ENCODE results near the gene PRR14L.

The PRR14L gene

GRCh38 chr22:31647523-31648320 is 102.2 kb downstream of the PRR14L start:
- H3K4me3 ChIP-seq (ENCODE audit: low read length in 2 of 2), result no peak overlapping the region
- H3K9me3 ChIP-seq (ENCODE audit: control insufficient read depth in 2 of 2, low read length in 2 of 2), result no peaks in the 10 kb centered on the region
- no peaks in the 10 kb centered on the region for H3K27me3 ChIP-seq (ENCODE audit: control insufficient read depth in 2 of 2, insufficient read depth in 2 of 2, low read length in 2 of 2)
- peaks cover 14 to 24% of the 10 kb centered on the region in 2 donors for H3K36me3 ChIP-seq (ENCODE audit: control insufficient read depth in 2 of 2, insufficient read depth in 2 of 2, low read length in 2 of 2)
- no peak overlapping the region for H3K9ac ChIP-seq (ENCODE audit: low read depth in 1 of 2, low read length in 2 of 2)
- H3K4me1 ChIP-seq (ENCODE audit: control insufficient read depth in 2 of 2, insufficient read depth in 2 of 2, low read length in 2 of 2), result no peaks in the 10 kb centered on the region
- no peak overlapping the region for H3K27ac ChIP-seq (ENCODE audit: low read depth in 2 of 2, low read length in 2 of 2)

- no peak overlapping the region for H3K9ac ChIP-seq (ENCODE audit: low read depth in 1 of 2, low read length in 2 of 2)
- H3K9me3 ChIP-seq (ENCODE audit: control insufficient read depth in 2 of 2, low read length in 2 of 2), result no peaks in the 10 kb centered on the region
- H3K36me3 ChIP-seq (ENCODE audit: control insufficient read depth in 2 of 2, insufficient read depth in 2 of 2, low read length in 2 of 2), result peaks cover 14 to 24% of the 10 kb centered on the region in 2 donors
- no peaks in the 10 kb centered on the region for H3K27me3 ChIP-seq (ENCODE audit: control insufficient read depth in 2 of 2, insufficient read depth in 2 of 2, low read length in 2 of 2)
- H3K4me3 ChIP-seq (ENCODE audit: low read length in 2 of 2), result no peak overlapping the region
- peak overlapping the region in 1 of 2 donors; percentile 17 for H3K27ac ChIP-seq (ENCODE audit: low read depth in 2 of 2, low read length in 2 of 2)
- H3K4me1 ChIP-seq (ENCODE audit: control insufficient read depth in 2 of 2, insufficient read depth in 2 of 2, low read length in 2 of 2), result no peaks in the 10 kb centered on the region
Measured at GRCh38 chr22:31647066-31647465, 102.9 kb downstream of the PRR14L start.

GRCh38 chr22:31646186-31647019 is 103.5 kb downstream of the PRR14L start:
- Histone ChIP-seq H3K4me1 (ENCODE audit: control insufficient read depth in 2 of 2, insufficient read depth in 2 of 2, low read length in 2 of 2) (no peaks in the 10 kb centered on the region), H3K9ac (ENCODE audit: low read depth in 1 of 2, low read length in 2 of 2) (no peak overlapping the region), H3K9me3 (ENCODE audit: control insufficient read depth in 2 of 2, low read length in 2 of 2) (no peaks in the 10 kb centered on the region), H3K27me3 (ENCODE audit: control insufficient read depth in 2 of 2, insufficient read depth in 2 of 2, low read length in 2 of 2) (no peaks in the 10 kb centered on the region), H3K4me3 (ENCODE audit: low read length in 2 of 2) (no peak overlapping the region), H3K27ac (ENCODE audit: low read depth in 2 of 2, low read length in 2 of 2) (peak overlapping the region in 1 of 2 donors; percentile 17), H3K36me3 (ENCODE audit: control insufficient read depth in 2 of 2, insufficient read depth in 2 of 2, low read length in 2 of 2) (peaks cover 14 to 27% of the 10 kb centered on the region in 2 donors)

GRCh38 chr22:31639436-31640039 is 110.4 kb downstream of the PRR14L start:
- Histone ChIP-seq H3K9ac (ENCODE audit: low read depth in 1 of 2, low read length in 2 of 2) (no peak overlapping the region), H3K9me3 (ENCODE audit: control insufficient read depth in 2 of 2, low read length in 2 of 2) (no peaks in the 10 kb centered on the region), H3K4me1 (ENCODE audit: control insufficient read depth in 2 of 2, insufficient read depth in 2 of 2, low read length in 2 of 2) (peaks cover 9 to 10% of the 10 kb centered on the region in 2 donors), H3K4me3 (ENCODE audit: low read length in 2 of 2) (no peak overlapping the region), H3K27ac (ENCODE audit: low read depth in 2 of 2, low read length in 2 of 2) (no peak overlapping the region), H3K36me3 (ENCODE audit: control insufficient read depth in 2 of 2, insufficient read depth in 2 of 2, low read length in 2 of 2) (peaks cover 0 to 13% of the 10 kb centered on the region in 2 donors), H3K27me3 (ENCODE audit: control insufficient read depth in 2 of 2, insufficient read depth in 2 of 2, low read length in 2 of 2) (no peaks in the 10 kb centered on the region)

- peak overlapping the region; percentile 10 to 54 for H3K4me3 ChIP-seq (ENCODE audit: low read length in 2 of 2)
- H3K36me3 ChIP-seq (ENCODE audit: control insufficient read depth in 2 of 2, insufficient read depth in 2 of 2, low read length in 2 of 2), result peaks cover 0 to 12% of the 10 kb centered on the region in 2 donors
- H3K9ac ChIP-seq (ENCODE audit: low read depth in 1 of 2, low read length in 2 of 2), result peak overlapping the region; percentile 19 to 24
- H3K27ac ChIP-seq (ENCODE audit: low read depth in 2 of 2, low read length in 2 of 2), result peak overlapping the region; percentile 42 to 81
- peaks cover 9 to 19% of the 10 kb centered on the region in 2 donors for H3K4me1 ChIP-seq (ENCODE audit: control insufficient read depth in 2 of 2, insufficient read depth in 2 of 2, low read length in 2 of 2)
- H3K9me3 ChIP-seq (ENCODE audit: control insufficient read depth in 2 of 2, low read length in 2 of 2), result no peaks in the 10 kb centered on the region
- H3K27me3 ChIP-seq (ENCODE audit: control insufficient read depth in 2 of 2, insufficient read depth in 2 of 2, low read length in 2 of 2), result no peaks in the 10 kb centered on the region
Measured at GRCh38 chr22:31637891-31638618, 111.9 kb downstream of the PRR14L start.

GRCh38 chr22:31637447-31637890 is 112.5 kb downstream of the PRR14L start:
- H3K4me1 ChIP-seq (ENCODE audit: control insufficient read depth in 2 of 2, insufficient read depth in 2 of 2, low read length in 2 of 2), result peaks cover 9 to 19% of the 10 kb centered on the region in 2 donors

GRCh38 chr22:31635638-31636306 is 114.2 kb downstream of the PRR14L start:
- Histone ChIP-seq H3K4me3 (ENCODE audit: low read length in 2 of 2) (no peak overlapping the region), H3K27me3 (ENCODE audit: control insufficient read depth in 2 of 2, insufficient read depth in 2 of 2, low read length in 2 of 2) (no peaks in the 10 kb centered on the region), H3K36me3 (ENCODE audit: control insufficient read depth in 2 of 2, insufficient read depth in 2 of 2, low read length in 2 of 2) (peaks cover 0 to 6% of the 10 kb centered on the region in 2 donors), H3K9me3 (ENCODE audit: control insufficient read depth in 2 of 2, low read length in 2 of 2) (no peaks in the 10 kb centered on the region), H3K27ac (ENCODE audit: low read depth in 2 of 2, low read length in 2 of 2) (peak overlapping the region in 1 of 2 donors; percentile 16), H3K9ac (ENCODE audit: low read depth in 1 of 2, low read length in 2 of 2) (no peak overlapping the region), H3K4me1 (ENCODE audit: control insufficient read depth in 2 of 2, insufficient read depth in 2 of 2, low read length in 2 of 2) (peaks cover 14 to 27% of the 10 kb centered on the region in 2 donors)

More at GRCh38 chr22:31637447-31637890, 112.5 kb downstream of the PRR14L start:
- H3K27me3 ChIP-seq (ENCODE audit: control insufficient read depth in 2 of 2, insufficient read depth in 2 of 2, low read length in 2 of 2), result no peaks in the 10 kb centered on the region
- H3K9ac ChIP-seq (ENCODE audit: low read depth in 1 of 2, low read length in 2 of 2), result peak overlapping the region in 1 of 2 donors; percentile 41
- no peaks in the 10 kb centered on the region for H3K9me3 ChIP-seq (ENCODE audit: control insufficient read depth in 2 of 2, low read length in 2 of 2)
- peaks cover 0 to 12% of the 10 kb centered on the region in 2 donors for H3K36me3 ChIP-seq (ENCODE audit: control insufficient read depth in 2 of 2, insufficient read depth in 2 of 2, low read length in 2 of 2)
- H3K27ac ChIP-seq (ENCODE audit: low read depth in 2 of 2, low read length in 2 of 2), result peak overlapping the region; percentile 42 to 81
- H3K4me3 ChIP-seq (ENCODE audit: low read length in 2 of 2), result peak overlapping the region in 1 of 2 donors; percentile 54

GRCh38 chr22:31631436-31631835 is 118.5 kb downstream of the PRR14L start:
- H3K4me1 ChIP-seq (ENCODE audit: control insufficient read depth in 2 of 2, insufficient read depth in 2 of 2, low read length in 2 of 2), result peaks cover 25 to 36% of the 10 kb centered on the region in 2 donors
- peak overlapping the region in 1 of 2 donors; percentile 76 for H3K27ac ChIP-seq (ENCODE audit: low read depth in 2 of 2, low read length in 2 of 2)
- H3K4me3 ChIP-seq (ENCODE audit: low read length in 2 of 2), result peak overlapping the region; percentile 67 to 76
- H3K9me3 ChIP-seq (ENCODE audit: control insufficient read depth in 2 of 2, low read length in 2 of 2), result no peaks in the 10 kb centered on the region
- peaks cover 0 to 3% of the 10 kb centered on the region in 2 donors for H3K36me3 ChIP-seq (ENCODE audit: control insufficient read depth in 2 of 2, insufficient read depth in 2 of 2, low read length in 2 of 2)
- no peak overlapping the region for H3K9ac ChIP-seq (ENCODE audit: low read depth in 1 of 2, low read length in 2 of 2)
- H3K27me3 ChIP-seq (ENCODE audit: control insufficient read depth in 2 of 2, insufficient read depth in 2 of 2, low read length in 2 of 2), result no peaks in the 10 kb centered on the region

Measured in mucosa of rectum (tissue), 2 donors.